Natural killer cell (primary cell): Measurements from ENCODE around the gene TMEM255B. TPM values are rescaled to one million over a fixed set of nuclear protein-coding genes. Genes with fewer than 3 reads are reported as not detected.

Experiments used
- ATAC-seq, 3 donors: fragments of 150-1000 bp in 2 of 3; fragments of 200-7000 bp in 1 of 3; cut with Tn5 transposase; 1 replicate in 1 of 3; 2 replicates in 2 of 3; pipeline ENCODE4 v1.10.0; 2021; ENCODE audit warnings: mild to moderate bottlenecking in 2 of 3, moderate library complexity in 2 of 3
- DNase-seq, 2 donors: peaks; one replicate each; pipeline versions ENCODE4 v3.0.0 to v3.0.0-alpha.2; 2013 to 2021; ENCODE audit warnings: mixed read lengths in 1 of 2
- H3K27ac ChIP-seq: one replicate; pipeline ENCODE4 v1.5.1; 2013; ENCODE audit warnings: mild to moderate bottlenecking, low read length
- H3K27me3 ChIP-seq: one replicate; pipeline ENCODE4 v1.6.1; 2013; ENCODE audit warnings: low read length; ENCODE audit not compliant: control insufficient read depth, insufficient read depth
- H3K36me3 ChIP-seq: one replicate; pipeline ENCODE4 v1.6.1; 2013; ENCODE audit warnings: low read length; ENCODE audit not compliant: control insufficient read depth, insufficient read depth
- H3K4me1 ChIP-seq: one replicate; pipeline ENCODE4 v1.6.1; 2013; ENCODE audit warnings: low read length; ENCODE audit not compliant: control insufficient read depth, insufficient read depth
- H3K4me3 ChIP-seq: one replicate; pipeline ENCODE4 v1.5.1; 2013; ENCODE audit warnings: low read length
- H3K9me3 ChIP-seq: one replicate; pipeline ENCODE4 v1.6.1; 2013; ENCODE audit warnings: low read length; ENCODE audit not compliant: control insufficient read depth, insufficient read depth
- H3K27ac Mint-ChIP-seq, 2 donors: one replicate each; pipeline ENCODE4 v1.8.0; 2022; ENCODE audit warnings: mild to moderate bottlenecking in 2 of 2, mixed read lengths in 2 of 2, moderate library complexity in 1 of 2
- H3K27me3 Mint-ChIP-seq, 2 donors: one replicate each; pipeline ENCODE4 v1.8.0; 2022; ENCODE audit warnings: low read depth in 2 of 2, mixed read lengths in 2 of 2
- H3K36me3 Mint-ChIP-seq: one replicate; pipeline ENCODE4 v1.8.0; 2022; ENCODE audit warnings: mixed read lengths
- H3K4me1 Mint-ChIP-seq, 2 donors: one replicate each; pipeline ENCODE4 v1.8.0; 2022; ENCODE audit warnings: mixed read lengths in 2 of 2
- H3K4me3 Mint-ChIP-seq: one replicate; pipeline ENCODE4 v1.8.0; 2022; ENCODE audit warnings: mild to moderate bottlenecking, moderate library complexity, mixed read lengths
- H3K9me3 Mint-ChIP-seq, 2 donors: one replicate each; pipeline ENCODE4 v1.8.0; 2022; ENCODE audit warnings: mixed read lengths in 2 of 2
- CTCF ChIP-seq: fragments of 200-600 bp; IDR thresholded peaks from one replicate; pipeline ENCODE4 v1.8.0; 2022; ENCODE audit warnings: antibody characterized with exemption
- WGBS: methylation state at CpG from one replicate; pipeline ENCODE4 v1.1.7; 2013; ENCODE audit warnings: missing lambda C conversion rate; ENCODE audit not compliant: insufficient coverage; 5-methylcytosine and 5-hydroxymethylcytosine counted together
- intact Hi-C: fragments of 100-400 bp; cut with micrococcal nuclease; formaldehyde crosslinking; loops from one replicate; pipeline ENCODE4 v1.14.2; 2022
- total RNA-seq, 4 donors: library from RNA; stranded (reverse); fragments of 120-200 nt in 1 of 4; gene quantifications; one replicate each; pipeline versions ENCODE4 v1.2.3 to v1.2.4, GENCODE V29; 2013 to 2022

TMEM255B gene
- total RNA-seq, 3 donors from 2014 or later (not counting 1 experiment from before 2014, with no cell fraction given), result 0.38 to 3.0 (median 1.0) TPM

- no peaks in the 10 kb centered on the region for H3K9me3 ChIP-seq
- DNase-seq (no peak), ATAC-seq (no peak)
- Mint-ChIP-seq H3K4me3 (no peak overlapping the region), H3K27me3 (peaks cover 18 to 20% of the 10 kb centered on the region in 2 donors), H3K4me1 (no peaks in the 10 kb centered on the region), H3K9me3 (no peaks in the 10 kb centered on the region), H3K36me3 (no peaks in the 10 kb centered on the region), H3K27ac (no peak overlapping the region)
- H3K27me3 ChIP-seq, result no peaks in the 10 kb centered on the region
- WGBS, result 83% methylated on average over 19 of the region's 19 CpGs
- H3K36me3 ChIP-seq, result no peaks in the 10 kb centered on the region
- intact Hi-C loops, result no loop called here
- H3K4me1 ChIP-seq, result no peaks in the 10 kb centered on the region
- no peak overlapping the region for H3K4me3 ChIP-seq
- no peak for TF ChIP-seq CTCF
- H3K27ac ChIP-seq, result no peak overlapping the region
These were observed 26.3 kb downstream of the TMEM255B start for GRCh38 chr13:113785051-113786010.

GRCh38 chr13:113786262-113786841, 27.3 kb downstream of the TMEM255B start:
- no peaks in the 10 kb centered on the region for H3K9me3 Mint-ChIP-seq
- WGBS, result 71% methylated on average over 17 of the region's 17 CpGs
- Histone ChIP-seq H3K27ac (no peak overlapping the region), H3K36me3 (no peaks in the 10 kb centered on the region), H3K4me3 (no peak overlapping the region), H3K4me1 (no peaks in the 10 kb centered on the region), H3K27me3 (no peaks in the 10 kb centered on the region), H3K9me3 (no peaks in the 10 kb centered on the region)
- ATAC-seq (no peak), DNase-seq (no peak)
- no peak for TF ChIP-seq CTCF
- intact Hi-C loops, result no loop called here
- no peaks in the 10 kb centered on the region for H3K36me3 Mint-ChIP-seq
- no peak overlapping the region for H3K4me3 Mint-ChIP-seq
- H3K4me1 Mint-ChIP-seq, result no peaks in the 10 kb centered on the region
- H3K27ac Mint-ChIP-seq, result no peak overlapping the region
- peaks cover 16 to 18% of the 10 kb centered on the region in 2 donors for H3K27me3 Mint-ChIP-seq

GRCh38 chr13:113787694-113788093, 28.7 kb downstream of the TMEM255B start:
- ATAC-seq (no peak), DNase-seq (no peak)
- Mint-ChIP-seq H3K9me3 (no peaks in the 10 kb centered on the region), H3K4me3 (no peak overlapping the region), H3K27ac (no peak overlapping the region), H3K4me1 (no peaks in the 10 kb centered on the region), H3K36me3 (no peaks in the 10 kb centered on the region), H3K27me3 (peaks cover 15 to 18% of the 10 kb centered on the region in 2 donors)
- 81% methylated on average over 11 of the region's 12 CpGs for WGBS
- no peaks in the 10 kb centered on the region for H3K27me3 ChIP-seq
- TF ChIP-seq CTCF, result no peak
- H3K27ac ChIP-seq, result no peak overlapping the region
- H3K9me3 ChIP-seq, result no peaks in the 10 kb centered on the region
- no peak overlapping the region for H3K4me3 ChIP-seq
- H3K36me3 ChIP-seq, result no peaks in the 10 kb centered on the region
- H3K4me1 ChIP-seq, result no peaks in the 10 kb centered on the region
- intact Hi-C loops, result no loop called here
